ENCODE measurements around the gene CAMKK1. TPM values are rescaled to one million over a fixed set of nuclear protein-coding genes. Genes with fewer than 3 reads are reported as not detected.

The CAMKK1 gene
- total and polyA plus RNA-seq, 2 donors (not counting 1 experiment from before 2014, with no cell fraction given), result 4.5 to 35.9 TPM

- Mint-ChIP-seq H3K27ac (no peak overlapping the region), H3K4me1 (peaks cover 1% of the 10 kb centered on the region), H3K9me3 (ENCODE audit: insufficient read depth) (no peaks in the 10 kb centered on the region), H3K4me3 (no peak overlapping the region), H3K27me3 (no peaks in the 10 kb centered on the region)
- ChIA-PET CTCF (interaction anchor here (1.0 to 12.3 kb wide), 26 partner anchors 9 to 292 kb away, joined by 3 to 482 read pairs (median 7); partner anchors contain the start of genes HASPIN and NCBP3), POLR2A (interaction anchor here (1.1 kb wide), 1 partner anchor 63 kb away, joined by 11 read pairs; no protein-coding TSS in a partner anchor)
- ATAC-seq (ENCODE audit: low read depth) (no peak), DNase-seq (no peak)
- Histone ChIP-seq H4K20me1 (ENCODE audit: control insufficient read depth, insufficient read depth, low read length, poor library complexity, severe bottlenecking) (no peaks in the 10 kb centered on the region), H3K9me3 (ENCODE audit: control extremely low read depth in 1 of 3, control insufficient read depth in 2 of 3, insufficient read depth in 1 of 3, low read length in 2 of 3) (no peaks in the 10 kb centered on the region), H3K9ac (ENCODE audit: low read length) (no peak overlapping the region), H3K36me3 (replicated peaks in 1 of 2; ENCODE audit: control extremely low read depth in 1 of 2, control insufficient read depth in 1 of 2, extremely low read depth in 1 of 2, insufficient read depth in 2 of 2, low read length in 1 of 2) (peaks cover 9 to 51% of the 10 kb centered on the region in 2 experiments), H3K79me2 (ENCODE audit: control insufficient read depth, insufficient read depth, low read length) (peaks cover 19% of the 10 kb centered on the region), H3K4me2 (replicated peaks; ENCODE audit: low read depth, low read length, poor library complexity, severe bottlenecking) (no peak overlapping the region), H3K27me3 (replicated peaks in 1 of 4; ENCODE audit: control extremely low read depth in 1 of 4, control insufficient read depth in 3 of 4, insufficient read depth in 4 of 4, low read length in 3 of 4) (no peaks in the 10 kb centered on the region), H3K4me3 (ENCODE audit: control extremely low read depth in 1 of 5, extremely low read depth in 1 of 5, insufficient read depth in 1 of 5, low read depth in 2 of 5, low read length in 4 of 5) (no peak overlapping the region), H3K27ac (ENCODE audit: low read length in 2 of 2) (no peak overlapping the region), H3K4me1 (ENCODE audit: control insufficient read depth in 2 of 2, insufficient read depth in 2 of 2, low read length in 2 of 2) (no peaks in the 10 kb centered on the region), H2AFZ (ENCODE audit: insufficient read depth, low read depth, low read length, poor library complexity, severe bottlenecking) (no peak overlapping the region)
- TF ChIP-seq CTCF (IDR thresholded peaks at IDR 0.05), result no peak
- TF ChIP-seq EZH2 (IDR thresholded peaks at IDR 0.05; ENCODE audit: borderline replicate concordance, insufficient read depth, low read depth, low read length, poor library complexity, severe bottlenecking), result no peak
- intact Hi-C loops (cut with micrococcal nuclease), result no loop called here
- 100% methylated on average over 4 of the region's 7 CpGs for WGBS (ENCODE audit: insufficient coverage)
These were observed 64.6 kb downstream of the CAMKK1 start for GRCh38 chr17:3828151-3828851.

DNA sequence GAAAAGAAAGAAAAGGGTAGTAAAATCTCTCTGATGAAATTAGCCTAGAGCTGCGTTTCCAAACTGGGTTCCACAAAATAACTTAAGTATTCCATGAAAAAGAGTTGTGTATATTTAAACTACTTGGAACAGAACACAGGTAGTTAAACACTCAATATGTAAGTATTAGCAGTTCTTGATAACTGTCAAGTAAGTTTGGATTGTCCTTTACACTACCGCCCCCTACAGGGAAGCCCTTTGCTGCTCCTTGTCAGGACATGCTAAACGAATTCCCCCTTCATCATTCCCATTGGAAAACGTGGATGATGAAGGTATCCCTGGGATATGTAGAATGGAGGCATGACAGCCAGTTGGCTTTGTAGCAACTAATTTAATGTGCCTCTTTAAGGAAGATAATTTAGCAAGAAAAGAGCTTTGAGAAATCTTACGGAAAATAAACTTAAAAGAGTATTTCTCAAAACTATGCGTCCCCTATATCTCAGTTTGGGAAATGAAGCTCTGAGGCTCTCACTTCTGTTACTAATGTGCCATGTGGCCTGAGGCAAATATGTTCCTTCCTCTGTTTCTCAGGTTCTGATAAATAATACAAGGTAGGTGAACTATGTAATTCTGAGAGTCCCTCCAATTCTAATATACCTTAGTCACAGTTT lies 65.6 kb downstream of the CAMKK1 start:
- no peaks in the 10 kb centered on the region for H3K27me3 Mint-ChIP-seq
- TF ChIP-seq EZH2 (IDR thresholded peaks at IDR 0.05; ENCODE audit: borderline replicate concordance, insufficient read depth, low read depth, low read length, poor library complexity, severe bottlenecking) (no peak), CTCF (IDR thresholded peaks at IDR 0.05) (peak; percentile 95)
- ATAC-seq (ENCODE audit: low read depth) (peak; percentile 62), DNase-seq (peak; percentile 80)
- ChIA-PET POLR2A (no interaction called here), CTCF (interaction anchor here (0.7 to 12.3 kb wide), 39 partner anchors 10 to 782 kb away, joined by 3 to 482 read pairs (median 5); partner anchors contain the start of genes CTNS, HASPIN, NCBP3 and SHPK)
- Histone ChIP-seq H3K27ac (ENCODE audit: low read length in 2 of 2) (no peak overlapping the region), H3K79me2 (ENCODE audit: control insufficient read depth, insufficient read depth, low read length) (peaks cover 16% of the 10 kb centered on the region), H4K20me1 (ENCODE audit: control insufficient read depth, insufficient read depth, low read length, poor library complexity, severe bottlenecking) (no peaks in the 10 kb centered on the region), H3K9ac (ENCODE audit: low read length) (no peak overlapping the region), H3K36me3 (replicated peaks in 1 of 2; ENCODE audit: control extremely low read depth in 1 of 2, control insufficient read depth in 1 of 2, extremely low read depth in 1 of 2, insufficient read depth in 2 of 2, low read length in 1 of 2) (peaks cover 11 to 53% of the 10 kb centered on the region in 2 experiments), H3K27me3 (replicated peaks in 1 of 4; ENCODE audit: control extremely low read depth in 1 of 4, control insufficient read depth in 3 of 4, insufficient read depth in 4 of 4, low read length in 3 of 4) (no peaks in the 10 kb centered on the region), H3K4me2 (replicated peaks; ENCODE audit: low read depth, low read length, poor library complexity, severe bottlenecking) (no peak overlapping the region), H3K4me1 (ENCODE audit: control insufficient read depth in 2 of 2, insufficient read depth in 2 of 2, low read length in 2 of 2) (no peaks in the 10 kb centered on the region), H3K4me3 (ENCODE audit: control extremely low read depth in 1 of 5, extremely low read depth in 1 of 5, insufficient read depth in 1 of 5, low read depth in 2 of 5, low read length in 4 of 5) (no peak overlapping the region), H3K9me3 (ENCODE audit: control extremely low read depth in 1 of 3, control insufficient read depth in 2 of 3, insufficient read depth in 1 of 3, low read length in 2 of 3) (no peaks in the 10 kb centered on the region), H2AFZ (ENCODE audit: insufficient read depth, low read depth, low read length, poor library complexity, severe bottlenecking) (no peak overlapping the region)
- no peak overlapping the region for H3K27ac Mint-ChIP-seq
- H3K9me3 Mint-ChIP-seq (ENCODE audit: insufficient read depth), result no peaks in the 10 kb centered on the region
- H3K4me3 Mint-ChIP-seq, result no peak overlapping the region
- WGBS (ENCODE audit: insufficient coverage), result no CpG with 5 or more reads among the region's 6 CpGs
- intact Hi-C loops (cut with micrococcal nuclease), result loop anchor here (1.0 to 2.0 kb wide), 3 partner anchors 62 to 144 kb away; no protein-coding TSS in a partner anchor
- peaks cover 1% of the 10 kb centered on the region for H3K4me1 Mint-ChIP-seq

Measured in B cell (primary cell).